Activated CD4-positive, alpha-beta T cell treated with anti-CD3 and anti-CD28 coated beads, Interleukin-2, Interleukin-6, amounts not matched to agents 100 ng/mL and 50 ng/mL, durations not matched to agents 16 hours and 8 hours (primary cell): Measurements from ENCODE around the gene PLVAP.

ENCODE experiments used
- DNase-seq: peaks from one replicate; pipeline ENCODE4 v3.0.0-alpha.2; 2020

The PLVAP gene

GRCh38 chr19:17353386-17353785, 23.8 kb downstream of the PLVAP start:
- no peak for DNase-seq

- DNase-seq, result no peak
Measured at GRCh38 chr19:17352608-17353280, 24.4 kb downstream of the PLVAP start.

GRCh38 chr19:17351815-17352435, 25.2 kb downstream of the PLVAP start:
- no peak for DNase-seq

- no peak for DNase-seq
Measured at GRCh38 chr19:17348700-17349099, 28.4 kb downstream of the PLVAP start.

- DNase-seq, result no peak
Measured at GRCh38 chr19:17347877-17348276, 29.3 kb downstream of the PLVAP start.

GRCh38 chr19:17347361-17347760, 29.8 kb downstream of the PLVAP start:
- DNase-seq, result no peak

GRCh38 chr19:17346109-17346671, 31.0 kb downstream of the PLVAP start:
- DNase-seq, result peak; percentile 88

GRCh38 chr19:17341845-17342244, 35.3 kb downstream of the PLVAP start:
- no peak for DNase-seq

GRCh38 chr19:17341386-17341785, 35.8 kb downstream of the PLVAP start:
- no peak for DNase-seq

GRCh38 chr19:17340871-17341357, 36.2 kb downstream of the PLVAP start:
- no peak for DNase-seq

- DNase-seq, result no peak
Measured at GRCh38 chr19:17340302-17340870, 36.8 kb downstream of the PLVAP start.

- DNase-seq, result peak; percentile 67
Measured at GRCh38 chr19:17339088-17339741, 37.9 kb downstream of the PLVAP start.

GRCh38 chr19:17338433-17339078, 38.6 kb downstream of the PLVAP start:
- DNase-seq, result no peak

GRCh38 chr19:17337675-17338432, 39.3 kb downstream of the PLVAP start:
- DNase-seq, result peak; percentile 66

- DNase-seq, result peak; percentile 99
Measured at GRCh38 chr19:17336872-17337674, 40.1 kb downstream of the PLVAP start, which contains the start of gene GTPBP3. Gene GTPBP3, plus strand, starts transcription at chr19:17337553. Its CDS starts 59 bp downstream, at chr19:17337612.

GRCh38 chr19:17335575-17335974, 41.6 kb downstream of the PLVAP start:
- no peak for DNase-seq

GRCh38 chr19:17334414-17335409, 42.4 kb downstream of the PLVAP start, which contains the start of gene ANO8:
Gene ANO8, minus strand, starts transcription at chr19:17334855. Its CDS starts 185 bp downstream, at chr19:17334670.
- peak; percentile 96 for DNase-seq

GRCh38 chr19:17333611-17334413, 43.3 kb downstream of the PLVAP start:
- peak; percentile 91 for DNase-seq
